HL-60/S4 treated with phorbol 12-myristate 13-acetate at 8.2 ng/mL for 4 days and 3 days (cell line): Measurements from ENCODE around the gene MTMR10.

Experiments used
- in situ Hi-C: fragments of 300-500 bp; cut with MboI; formaldehyde crosslinking; loops from 2 replicates; pipeline ENCODE4 v1.15.0; 2022; ENCODE audit warnings: low sequenced_read_pairs

The MTMR10 gene, protein sequence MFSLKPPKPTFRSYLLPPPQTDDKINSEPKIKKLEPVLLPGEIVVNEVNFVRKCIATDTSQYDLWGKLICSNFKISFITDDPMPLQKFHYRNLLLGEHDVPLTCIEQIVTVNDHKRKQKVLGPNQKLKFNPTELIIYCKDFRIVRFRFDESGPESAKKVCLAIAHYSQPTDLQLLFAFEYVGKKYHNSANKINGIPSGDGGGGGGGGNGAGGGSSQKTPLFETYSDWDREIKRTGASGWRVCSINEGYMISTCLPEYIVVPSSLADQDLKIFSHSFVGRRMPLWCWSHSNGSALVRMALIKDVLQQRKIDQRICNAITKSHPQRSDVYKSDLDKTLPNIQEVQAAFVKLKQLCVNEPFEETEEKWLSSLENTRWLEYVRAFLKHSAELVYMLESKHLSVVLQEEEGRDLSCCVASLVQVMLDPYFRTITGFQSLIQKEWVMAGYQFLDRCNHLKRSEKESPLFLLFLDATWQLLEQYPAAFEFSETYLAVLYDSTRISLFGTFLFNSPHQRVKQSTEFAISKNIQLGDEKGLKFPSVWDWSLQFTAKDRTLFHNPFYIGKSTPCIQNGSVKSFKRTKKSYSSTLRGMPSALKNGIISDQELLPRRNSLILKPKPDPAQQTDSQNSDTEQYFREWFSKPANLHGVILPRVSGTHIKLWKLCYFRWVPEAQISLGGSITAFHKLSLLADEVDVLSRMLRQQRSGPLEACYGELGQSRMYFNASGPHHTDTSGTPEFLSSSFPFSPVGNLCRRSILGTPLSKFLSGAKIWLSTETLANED

DNA sequence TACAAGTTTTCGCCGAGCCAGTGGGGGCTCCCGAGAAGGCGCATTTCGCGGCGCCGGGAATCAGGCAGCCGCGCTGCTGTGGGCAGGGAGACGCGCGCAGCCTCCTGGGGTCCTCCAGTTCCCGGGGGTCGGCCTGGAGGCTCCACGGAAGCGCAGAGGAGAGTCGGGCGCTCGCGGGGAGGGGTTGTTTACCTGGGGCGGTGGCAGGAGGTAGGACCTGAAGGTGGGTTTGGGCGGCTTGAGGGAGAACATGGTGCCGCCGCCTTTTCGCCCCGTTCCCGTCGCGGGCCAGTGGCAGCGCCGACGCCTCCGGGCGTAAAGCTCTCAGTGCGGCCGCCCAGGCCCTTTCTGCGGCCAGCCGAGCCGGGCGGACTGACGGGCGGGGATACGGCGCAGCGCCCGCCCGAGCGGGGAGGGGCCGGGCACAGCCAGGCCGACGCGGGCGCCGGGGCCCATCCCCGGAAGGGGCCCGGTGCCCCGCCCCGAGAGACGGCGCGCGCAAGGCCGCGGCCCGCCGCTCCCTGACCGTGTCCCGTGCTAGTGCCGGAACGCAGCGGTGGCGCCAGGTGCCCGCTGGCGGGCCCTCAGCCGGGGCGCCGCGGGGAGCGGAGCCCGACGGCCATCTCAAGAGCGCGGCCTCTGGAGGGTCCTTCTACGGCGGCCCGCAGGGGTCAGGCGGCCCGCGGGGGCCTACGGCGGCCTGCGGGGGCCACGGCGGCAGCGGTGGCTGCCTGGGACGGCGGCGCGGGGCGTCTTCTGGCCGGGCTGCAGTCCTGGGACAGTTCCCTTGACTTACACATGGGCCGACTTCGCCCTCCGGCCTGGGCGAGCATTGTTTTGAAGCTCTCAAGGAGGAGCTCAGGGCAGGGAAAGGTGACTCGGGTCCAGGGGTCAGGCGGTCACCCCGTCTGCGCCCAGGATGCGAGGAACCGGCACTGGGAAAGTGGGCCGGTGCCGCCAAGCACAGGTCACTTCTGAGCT lies at the start of gene MTMR10:
MTMR10 (minus strand) TSS at position 374 of the 981 bp plus-strand sequence; CDS start at position 252, 122 bp downstream.
- in situ Hi-C loops: no loop called here

DNA sequence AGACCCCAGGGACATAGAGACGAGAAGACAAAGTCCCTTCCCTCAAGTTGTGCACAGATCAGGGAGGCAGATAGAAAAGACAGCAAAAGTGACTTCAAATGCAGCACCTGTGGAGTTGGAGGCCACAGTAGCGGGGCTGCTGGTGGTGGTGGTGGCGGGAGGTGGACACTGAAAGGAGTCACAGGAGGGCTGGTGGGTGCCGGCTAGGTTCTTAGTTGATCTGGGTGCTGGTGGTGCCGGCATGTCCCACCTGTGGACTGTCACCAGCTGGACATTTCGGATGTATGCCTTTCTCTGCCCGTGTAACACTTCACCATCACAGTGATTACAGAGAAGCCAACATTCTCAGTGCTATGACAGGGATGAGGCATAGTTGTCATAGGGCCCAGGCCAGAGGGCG lies 49.2 kb upstream of the MTMR10 start:
- in situ Hi-C loops: no loop called here

GRCh38 chr15:31039961-31040360 lies 48.5 kb upstream of the MTMR10 start:
- in situ Hi-C loops: no loop called here

DNA sequence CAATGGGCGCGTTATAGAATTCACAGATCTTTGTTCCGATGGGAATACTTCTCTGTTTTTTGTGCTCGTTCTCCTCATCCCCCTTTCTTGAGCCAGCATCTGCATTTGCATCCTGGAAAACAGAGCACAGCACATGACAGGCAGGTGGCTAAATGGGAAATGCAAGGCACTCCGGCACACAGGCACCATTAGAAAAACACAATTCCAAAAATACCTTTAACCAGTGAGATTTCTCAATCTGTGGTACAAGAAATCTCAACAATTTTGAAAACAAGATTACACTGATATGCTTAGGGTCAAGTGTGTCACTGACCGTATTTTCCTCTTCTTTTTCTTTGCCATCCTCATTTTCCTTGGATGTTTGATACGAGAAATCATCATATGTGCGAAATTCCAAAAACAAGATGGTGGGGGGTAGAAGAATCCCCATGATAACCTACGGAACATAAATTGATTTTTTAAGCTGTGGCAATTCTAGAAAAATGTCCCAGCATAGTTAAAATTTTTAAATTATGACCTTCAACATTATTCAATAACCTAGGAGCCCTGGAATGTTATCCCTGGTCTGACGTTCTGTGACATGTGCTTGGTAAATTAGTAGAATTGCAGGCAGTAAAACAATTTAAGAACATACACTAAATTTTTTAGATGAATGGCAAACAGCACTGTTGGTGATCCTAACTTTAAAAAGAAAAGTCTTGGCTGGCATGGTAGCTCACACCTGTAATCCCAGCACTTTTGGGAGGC lies 46.5 kb upstream of the MTMR10 start:
- in situ Hi-C loops: no loop called here

- in situ Hi-C loops: no loop called here
These were observed 45.4 kb upstream of the MTMR10 start for GRCh38 chr15:31036783-31037182.

- in situ Hi-C loops: no loop called here
These were observed 44.2 kb upstream of the MTMR10 start for GRCh38 chr15:31035610-31036009.

DNA sequence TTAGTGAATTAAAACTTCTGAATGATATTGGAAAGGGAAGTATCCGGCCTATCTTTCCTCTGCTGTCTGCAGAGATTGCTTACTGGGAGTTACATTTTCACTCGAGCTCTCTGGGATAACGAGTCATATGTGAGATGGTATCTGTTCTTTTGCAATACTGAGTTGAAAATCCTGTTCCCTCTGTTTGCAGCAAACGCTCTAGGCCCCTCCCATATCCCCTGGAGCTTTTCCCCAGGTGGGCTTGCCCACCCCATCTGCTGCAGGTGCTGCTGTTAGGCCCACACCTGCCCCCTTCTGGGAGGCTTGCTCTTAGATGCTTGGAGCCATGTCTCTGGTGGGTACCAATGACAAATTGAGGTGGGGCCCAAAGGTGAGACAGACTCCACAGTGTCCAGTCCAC lies 42.7 kb upstream of the MTMR10 start:
- in situ Hi-C loops: no loop called here

DNA sequence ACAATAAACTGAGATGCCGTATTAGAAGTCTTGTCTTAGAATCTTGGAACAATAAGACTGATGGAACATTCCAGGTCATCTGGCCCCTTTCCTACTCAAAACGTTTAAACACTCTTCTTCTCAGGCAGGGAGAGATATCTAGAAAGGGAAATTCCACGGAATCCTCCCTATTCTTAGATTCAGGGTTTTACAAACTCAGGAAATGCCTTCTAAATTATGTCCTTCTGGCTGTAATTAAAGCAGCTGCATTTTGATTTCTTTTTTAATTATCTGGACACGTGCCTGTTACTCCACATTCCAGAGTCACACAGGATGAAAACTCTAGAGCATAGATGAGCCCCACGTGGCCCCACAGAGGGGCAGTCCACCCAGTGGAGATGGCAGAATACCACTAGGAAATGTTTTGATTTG lies 41.5 kb upstream of the MTMR10 start:
- in situ Hi-C loops: no loop called here

- in situ Hi-C loops: no loop called here
These were observed 40.1 kb upstream of the MTMR10 start for GRCh38 chr15:31031471-31032067.

GRCh38 chr15:31027910-31028578 lies 36.6 kb upstream of the MTMR10 start:
- in situ Hi-C loops: no loop called here

DNA sequence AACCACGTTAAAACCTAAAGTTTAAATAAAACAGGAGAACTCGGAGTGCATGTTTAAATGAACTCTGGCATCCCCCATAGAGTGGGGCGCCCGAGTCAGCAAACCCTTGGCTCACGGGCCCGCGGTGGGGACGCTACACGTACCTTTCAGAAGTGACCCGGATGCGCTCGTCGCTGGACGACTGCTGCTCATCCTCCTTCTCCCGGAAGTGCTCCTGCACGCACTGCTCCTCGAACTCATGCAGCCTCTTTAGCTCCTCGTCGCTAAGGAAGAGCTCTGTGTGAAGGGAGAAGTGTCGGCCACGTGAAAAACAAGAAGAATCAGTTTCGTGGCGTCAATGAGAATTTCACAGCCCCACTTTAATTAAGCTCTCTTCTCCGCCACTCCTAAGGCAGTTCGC lies 34.6 kb upstream of the MTMR10 start:
- in situ Hi-C loops: no loop called here

DNA sequence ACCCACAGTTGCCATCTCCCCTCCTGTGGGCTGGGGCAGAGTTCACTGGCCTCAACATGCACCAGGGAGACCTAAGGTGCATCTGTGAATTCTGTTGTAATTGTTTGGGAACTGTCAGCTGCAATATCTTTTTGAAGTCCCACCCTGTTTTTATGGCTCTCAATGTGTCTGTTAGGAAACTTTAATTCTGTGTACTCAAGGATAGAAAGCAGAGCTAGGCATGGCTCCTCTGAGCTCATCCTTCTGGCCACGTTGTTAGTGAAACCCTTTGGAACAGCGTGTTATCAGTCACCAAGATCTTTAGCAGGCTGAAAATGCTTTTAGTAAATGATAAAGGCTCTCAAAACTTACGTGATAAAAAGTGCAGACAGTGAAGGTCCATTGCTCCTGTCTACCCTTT lies 33.6 kb upstream of the MTMR10 start:
- in situ Hi-C loops: no loop called here

- in situ Hi-C loops: no loop called here
These were observed 32.9 kb upstream of the MTMR10 start for GRCh38 chr15:31024330-31024729.

GRCh38 chr15:31023841-31024240 lies 32.4 kb upstream of the MTMR10 start:
- in situ Hi-C loops: no loop called here

DNA sequence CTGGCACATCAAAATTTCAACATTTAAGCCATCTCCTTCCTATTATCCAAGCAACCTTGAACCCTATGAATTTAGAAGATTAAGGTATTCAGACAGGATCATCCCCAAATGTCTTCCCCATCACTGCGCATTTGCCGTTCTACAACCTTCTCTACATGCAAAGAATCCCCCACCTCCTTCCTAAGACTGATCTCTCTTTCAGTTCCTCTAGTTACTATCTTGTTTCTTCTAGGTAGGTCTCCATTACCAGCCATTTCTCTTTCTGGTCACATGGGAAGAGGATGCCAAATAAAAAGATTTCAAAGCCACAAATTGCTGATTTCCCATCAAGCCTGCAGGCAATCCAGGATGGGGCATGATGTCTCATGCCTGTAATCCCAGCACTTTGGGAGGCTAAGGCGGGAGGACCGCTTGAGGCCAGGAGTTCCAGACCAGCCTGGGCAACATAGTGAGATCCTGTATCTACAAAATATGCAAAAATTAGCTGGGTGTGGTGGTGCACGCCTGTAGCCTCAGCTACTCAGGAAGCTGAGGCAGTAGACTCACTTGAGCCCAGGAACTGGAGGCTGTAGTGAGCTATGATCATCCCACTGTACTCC lies 29.7 kb upstream of the MTMR10 start:
- in situ Hi-C loops: no loop called here

GRCh38 chr15:31020542-31020941 lies 29.1 kb upstream of the MTMR10 start:
- in situ Hi-C loops: no loop called here

DNA sequence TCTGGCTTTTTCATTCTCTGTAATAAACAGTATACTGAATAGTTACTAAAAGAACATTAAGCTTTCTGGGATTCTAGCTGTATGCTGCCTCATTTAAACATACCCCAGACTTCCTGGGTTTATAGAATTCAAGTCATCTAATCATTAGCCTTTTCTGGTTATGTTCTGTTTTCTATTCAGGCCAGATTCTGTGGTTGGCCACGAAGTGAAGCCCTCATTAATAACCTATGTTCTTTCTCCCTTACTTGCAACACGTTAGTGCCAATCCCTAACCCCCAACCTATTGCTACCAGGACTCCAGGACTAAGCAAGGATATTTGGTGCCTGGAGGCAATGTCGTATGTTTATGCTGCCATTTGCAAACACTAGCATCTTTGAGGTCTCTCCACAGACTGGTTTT lies 28.6 kb upstream of the MTMR10 start:
- in situ Hi-C loops: no loop called here

GRCh38 chr15:31017311-31017710 lies 25.9 kb upstream of the MTMR10 start:
- in situ Hi-C loops: no loop called here

- in situ Hi-C loops: no loop called here
These were observed 25.1 kb upstream of the MTMR10 start for GRCh38 chr15:31016446-31016915.
